Measurements from ENCODE around the gene BCL11A.

The BCL11A gene

DNA sequence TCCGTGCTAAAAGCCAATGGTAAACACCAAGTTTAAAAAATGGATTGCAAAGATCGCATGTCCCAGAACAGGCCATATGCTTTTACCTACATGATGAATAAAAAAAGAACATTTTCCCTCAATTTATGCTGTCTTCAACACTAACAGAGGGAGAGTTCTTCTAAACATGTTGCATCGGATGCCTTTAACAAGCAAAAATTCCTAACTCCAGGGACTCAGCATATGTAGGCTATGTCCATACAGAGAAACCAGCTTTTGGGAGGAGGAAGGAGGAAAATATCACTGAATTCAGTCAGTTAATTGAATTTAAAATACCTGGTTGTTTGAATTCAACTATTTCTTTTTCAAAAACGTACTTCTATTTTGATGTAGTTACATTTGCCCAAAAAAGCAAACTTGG lies 28.6 kb downstream of the BCL11A start:
- DNase-seq (ENCODE audit: extremely low read depth, low read depth): no peak
- TF ChIP-seq, protein P1, sequence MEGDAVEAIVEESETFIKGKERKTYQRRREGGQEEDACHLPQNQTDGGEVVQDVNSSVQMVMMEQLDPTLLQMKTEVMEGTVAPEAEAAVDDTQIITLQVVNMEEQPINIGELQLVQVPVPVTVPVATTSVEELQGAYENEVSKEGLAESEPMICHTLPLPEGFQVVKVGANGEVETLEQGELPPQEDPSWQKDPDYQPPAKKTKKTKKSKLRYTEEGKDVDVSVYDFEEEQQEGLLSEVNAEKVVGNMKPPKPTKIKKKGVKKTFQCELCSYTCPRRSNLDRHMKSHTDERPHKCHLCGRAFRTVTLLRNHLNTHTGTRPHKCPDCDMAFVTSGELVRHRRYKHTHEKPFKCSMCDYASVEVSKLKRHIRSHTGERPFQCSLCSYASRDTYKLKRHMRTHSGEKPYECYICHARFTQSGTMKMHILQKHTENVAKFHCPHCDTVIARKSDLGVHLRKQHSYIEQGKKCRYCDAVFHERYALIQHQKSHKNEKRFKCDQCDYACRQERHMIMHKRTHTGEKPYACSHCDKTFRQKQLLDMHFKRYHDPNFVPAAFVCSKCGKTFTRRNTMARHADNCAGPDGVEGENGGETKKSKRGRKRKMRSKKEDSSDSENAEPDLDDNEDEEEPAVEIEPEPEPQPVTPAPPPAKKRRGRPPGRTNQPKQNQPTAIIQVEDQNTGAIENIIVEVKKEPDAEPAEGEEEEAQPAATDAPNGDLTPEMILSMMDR (IDR thresholded peaks at IDR 0.05; ENCODE audit: low read depth, low read length, missing control alignments): no peak
- no peak overlapping the region for H3K4me3 ChIP-seq (replicated peaks; ENCODE audit: low read depth, low read length)

DNA sequence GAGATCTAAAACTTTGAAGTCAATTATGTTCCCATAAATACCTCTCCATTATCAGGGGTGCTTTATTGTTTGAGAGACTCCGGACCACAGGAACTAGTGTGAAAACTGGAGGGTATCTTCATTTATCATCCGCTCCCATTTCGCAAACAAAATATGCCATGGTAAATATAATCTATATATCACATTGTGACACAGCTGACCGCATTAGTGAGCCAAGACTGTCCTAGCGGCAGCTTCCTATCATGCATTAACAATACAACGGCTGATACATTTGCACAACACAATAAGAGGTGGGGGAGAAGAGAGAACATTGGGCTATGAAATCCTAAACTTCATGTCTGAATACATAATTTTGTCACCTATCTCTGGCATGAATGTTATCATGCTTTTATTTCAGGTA lies 29.5 kb downstream of the BCL11A start:
- TF ChIP-seq, protein P1 (IDR thresholded peaks at IDR 0.05; ENCODE audit: low read depth, low read length, missing control alignments): no peak
- no peak overlapping the region for H3K4me3 ChIP-seq (replicated peaks; ENCODE audit: low read depth, low read length)
- DNase-seq (ENCODE audit: extremely low read depth, low read depth): no peak

DNA sequence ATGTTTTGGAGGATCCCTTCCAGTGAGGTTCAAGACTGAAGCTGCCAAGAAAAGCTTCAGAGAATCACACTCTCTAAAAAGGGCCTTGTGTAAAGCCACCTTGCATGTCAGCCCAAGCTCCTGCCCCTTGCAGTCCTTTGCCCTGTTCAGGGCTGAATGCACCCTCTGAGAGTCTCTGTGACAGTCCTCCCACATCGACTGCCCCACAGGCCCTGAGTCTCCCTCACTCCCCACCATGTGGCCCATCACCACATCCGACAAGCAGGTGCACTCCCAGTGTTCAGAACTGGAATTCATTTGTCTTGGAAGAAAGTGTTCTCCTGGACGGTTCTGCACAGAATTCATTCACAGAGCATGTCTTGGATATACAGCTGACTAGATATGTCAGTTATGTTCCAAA lies 31.0 kb downstream of the BCL11A start:
- no peak for DNase-seq (ENCODE audit: extremely low read depth, low read depth)
- H3K4me3 ChIP-seq (replicated peaks; ENCODE audit: low read depth, low read length): no peak overlapping the region
- TF ChIP-seq, protein P1 (IDR thresholded peaks at IDR 0.05; ENCODE audit: low read depth, low read length, missing control alignments): no peak

DNA sequence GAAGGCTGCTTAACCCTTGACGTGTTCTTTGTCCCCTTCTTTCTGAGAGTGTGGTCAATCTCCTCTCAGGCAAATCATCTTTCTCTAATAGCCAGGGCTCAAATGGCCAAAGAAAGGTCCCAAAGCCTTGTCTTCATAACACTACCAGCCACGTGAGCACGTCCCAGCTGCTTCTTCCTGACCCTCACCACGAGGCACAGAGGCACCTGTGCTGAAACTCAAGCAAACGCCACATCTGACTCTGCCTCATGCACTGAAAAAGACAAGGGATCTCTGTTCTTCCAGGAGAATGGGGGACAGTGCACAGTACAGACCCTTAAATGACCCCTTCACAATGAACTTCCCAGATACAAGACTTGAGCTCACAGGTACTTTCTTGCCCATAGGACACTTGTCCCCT lies 31.8 kb downstream of the BCL11A start:
- DNase-seq (ENCODE audit: extremely low read depth, low read depth): no peak
- TF ChIP-seq, protein P1 (IDR thresholded peaks at IDR 0.05; ENCODE audit: low read depth, low read length, missing control alignments): no peak
- H3K4me3 ChIP-seq (replicated peaks; ENCODE audit: low read depth, low read length): no peak overlapping the region

DNA sequence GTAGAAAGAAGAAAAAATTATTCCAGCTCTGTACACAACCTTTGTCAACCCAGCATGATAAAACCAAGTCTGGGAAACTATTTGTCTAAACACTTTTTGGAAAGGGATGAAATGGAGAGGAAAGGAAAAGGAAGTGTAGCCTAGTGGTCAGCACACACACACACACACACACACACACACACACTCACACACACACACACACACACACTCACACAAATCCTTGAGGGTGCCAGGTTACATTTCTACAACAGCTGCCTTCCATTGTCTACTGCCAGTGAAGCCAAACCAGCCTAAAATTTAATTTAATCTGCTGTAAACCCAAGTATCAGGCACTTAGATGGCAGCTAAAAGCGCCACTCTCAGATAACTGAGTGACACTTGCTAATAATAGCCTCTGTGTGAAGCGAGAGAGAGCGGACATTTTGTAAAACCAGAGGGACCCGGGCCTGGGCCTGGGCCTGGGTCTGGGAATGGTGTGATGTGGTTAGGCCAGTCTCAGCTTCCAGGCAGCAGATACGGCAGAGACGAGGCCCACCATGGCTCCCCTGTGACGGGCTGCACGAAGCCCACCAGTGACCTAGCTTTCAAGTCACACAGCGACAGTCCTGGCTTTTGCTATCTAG lies 32.4 kb downstream of the BCL11A start:
- no peak for DNase-seq (ENCODE audit: extremely low read depth, low read depth)
- TF ChIP-seq, protein P1 (IDR thresholded peaks at IDR 0.05; ENCODE audit: low read depth, low read length, missing control alignments): no peak
- H3K4me3 ChIP-seq (replicated peaks; ENCODE audit: low read depth, low read length): no peak overlapping the region

DNA sequence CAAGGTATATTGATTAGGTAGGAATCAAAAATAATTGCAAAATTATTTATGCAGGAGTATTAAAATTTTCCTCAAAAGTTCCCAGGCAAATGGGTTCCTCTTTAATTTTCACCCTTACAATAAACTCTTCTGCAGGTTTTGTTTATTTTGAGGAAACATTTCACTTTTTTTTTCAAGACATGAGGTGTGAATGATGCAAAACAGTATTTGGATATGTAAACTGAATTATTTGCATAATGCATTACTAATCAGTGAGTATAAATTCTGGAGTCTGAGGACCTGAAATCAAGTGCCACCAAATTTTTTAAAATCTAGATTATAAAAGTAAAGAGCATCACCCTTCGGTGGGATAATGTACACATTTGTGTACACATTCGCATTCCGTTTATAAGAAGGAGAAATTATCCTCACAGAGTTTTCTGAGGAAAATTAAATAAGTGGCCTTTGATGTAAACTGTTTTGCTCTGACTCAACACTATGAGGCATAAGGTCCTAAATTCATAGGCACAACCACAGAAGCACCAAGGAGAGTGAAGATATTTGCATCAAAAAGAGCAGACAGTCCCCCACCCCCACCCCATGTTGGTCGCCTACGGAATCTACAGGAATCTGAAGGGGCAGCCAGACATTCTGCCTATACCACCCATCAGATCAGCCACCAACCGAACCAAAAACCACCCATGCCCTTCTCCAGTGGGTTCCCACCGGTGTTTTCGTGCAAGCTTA lies 33.1 kb downstream of the BCL11A start:
- TF ChIP-seq, protein P1 (IDR thresholded peaks at IDR 0.05; ENCODE audit: low read depth, low read length, missing control alignments): no peak
- DNase-seq (ENCODE audit: extremely low read depth, low read depth): no peak
- no peak overlapping the region for H3K4me3 ChIP-seq (replicated peaks; ENCODE audit: low read depth, low read length)
